ENCODE results near the gene SLC28A1.

GRCh38 chr15:84889991-84890669, 5.7 kb downstream of the SLC28A1 start:
- TF ChIP-seq NFIC (IDR thresholded peaks at IDR 0.05; ENCODE audit: borderline replicate concordance) (no peak), CTCF (IDR thresholded peaks at IDR 0.05) (no peak), EP300 (IDR thresholded peaks at IDR 0.05; ENCODE audit: borderline replicate concordance in 1 of 2, low read depth in 1 of 2, low read length in 1 of 2) (no peak), USF1 (IDR thresholded peaks at IDR 0.05; ENCODE audit: borderline replicate concordance, low read depth) (no peak), SMC3 (IDR thresholded peaks at IDR 0.05; ENCODE audit: low read depth, low read length) (no peak), YY1 (IDR thresholded peaks at IDR 0.05; ENCODE audit: low read depth) (no peak)

Data from SK-N-SH (cell line).